CD4-positive, alpha-beta T cell treated with Interleukin-17A for 4 hours (primary cell): ENCODE data around the gene MTHFD2L.
"Not testable (repeated sequence)": the region's sequence is repeated elsewhere in the genome, so short reads cannot be mapped to it uniquely, and the experiment has no call there.

ENCODE experiments used
- DNase-seq: peaks from one replicate; pipeline ENCODE4 v3.0.0-alpha.2; 2020; ENCODE audit warnings: mixed read lengths

Gene MTHFD2L

GRCh38 chr4:74190919-74191397 lies 33.0 kb downstream of the MTHFD2L start:
- no peak for DNase-seq

- no peak for DNase-seq
Observed at GRCh38 chr4:74197080-74197479, 39.2 kb downstream of the MTHFD2L start.

- DNase-seq = no peak
Observed at GRCh38 chr4:74202062-74202586, 44.2 kb downstream of the MTHFD2L start.

- DNase-seq = no peak
Observed at GRCh38 chr4:74203467-74203866, 45.5 kb downstream of the MTHFD2L start.

- DNase-seq = no peak
Observed at GRCh38 chr4:74205046-74205445, 47.1 kb downstream of the MTHFD2L start.

GRCh38 chr4:74205559-74205958 lies 47.6 kb downstream of the MTHFD2L start:
- DNase-seq = no peak

- DNase-seq = no peak
Observed at GRCh38 chr4:74206088-74206825, 48.3 kb downstream of the MTHFD2L start.

GRCh38 chr4:74214457-74215159 lies 56.7 kb downstream of the MTHFD2L start:
- DNase-seq = not testable (repeated sequence)

- DNase-seq = not testable (repeated sequence)
Observed at GRCh38 chr4:74215236-74215635, 57.3 kb downstream of the MTHFD2L start.

- DNase-seq = no peak
Observed at GRCh38 chr4:74217365-74217764, 59.4 kb downstream of the MTHFD2L start.

- DNase-seq = no peak
Observed at GRCh38 chr4:74218201-74218600, 60.3 kb downstream of the MTHFD2L start.

- no peak for DNase-seq
Observed at GRCh38 chr4:74219240-74219639, 61.3 kb downstream of the MTHFD2L start.

GRCh38 chr4:74223098-74223497 lies 65.2 kb downstream of the MTHFD2L start:
- DNase-seq = no peak

- DNase-seq = no peak
Observed at GRCh38 chr4:74223801-74224200, 65.9 kb downstream of the MTHFD2L start.

GRCh38 chr4:74228691-74229640 lies 71.0 kb downstream of the MTHFD2L start:
- DNase-seq = peak; percentile 78

GRCh38 chr4:74230902-74231499 lies 73.1 kb downstream of the MTHFD2L start:
- no peak for DNase-seq

GRCh38 chr4:74235135-74235534 lies 77.2 kb downstream of the MTHFD2L start:
- DNase-seq = no peak

GRCh38 chr4:74237425-74237966 lies 79.6 kb downstream of the MTHFD2L start:
- DNase-seq = no peak

GRCh38 chr4:74244049-74244448 lies 86.1 kb downstream of the MTHFD2L start:
- no peak for DNase-seq

- DNase-seq = no peak
Observed at GRCh38 chr4:74252933-74253332, 95.0 kb downstream of the MTHFD2L start.

- DNase-seq = no peak
Observed at GRCh38 chr4:74254386-74254785, 96.5 kb downstream of the MTHFD2L start.

GRCh38 chr4:74255096-74255495 lies 97.2 kb downstream of the MTHFD2L start:
- no peak for DNase-seq
